Transverse colon (tissue), 4 donors: Measurements from ENCODE around the gene ANAPC4.

Source experiments
- CTCF ChIP-seq, 5 experiments: fragments of 200-600 bp in 3 of 5; fragments of 450-650 bp in 2 of 5; sonication (generic) in 3 of 5; IDR thresholded peaks; 1 replicate in 2 of 5; 2 replicates in 3 of 5; pipeline ENCODE4 v1.5.1; 2016 to 2017; ENCODE audit warnings: antibody characterized with exemption in 5 of 5, inconsistent platforms in 3 of 5, mild to moderate bottlenecking in 2 of 5, moderate library complexity in 1 of 5
- EP300 ChIP-seq: sonication (generic); formaldehyde crosslinking; IDR thresholded peaks from one replicate; pipeline ENCODE4 v1.6.1; 2017; ENCODE audit warnings: antibody characterized with exemption, low read depth
- POLR2A ChIP-seq: fragments of 450-650 bp; IDR thresholded peaks from one replicate; pipeline ENCODE4 v1.6.1; 2016; ENCODE audit warnings: antibody characterized with exemption, mild to moderate bottlenecking, moderate library complexity
- POLR2AphosphoS5 ChIP-seq, 3 donors: sonication (generic); formaldehyde crosslinking; IDR thresholded peaks; one replicate each; pipeline ENCODE4 v1.6.1; 2016; ENCODE audit warnings: antibody characterized with exemption in 3 of 3

- TF ChIP-seq POLR2AphosphoS5 (IDR thresholded peaks at IDR 0.05) (no peak), CTCF (IDR thresholded peaks at IDR 0.05) (no peak), EP300 (no peak), POLR2A (no peak)
Measured at GRCh38 chr4:25347473-25347872, 29.6 kb upstream of the ANAPC4 start.
